Esophagus (tissue), 2 donors: ENCODE data around the gene DOCK11. TPM values are rescaled to one million over a fixed set of nuclear protein-coding genes. Genes with fewer than 3 reads are reported as not detected.
"Not testable (repeated sequence)": the region's sequence is repeated elsewhere in the genome, so short reads cannot be mapped to it uniquely, and the experiment has no call there.

Experiments used
- H3K27ac ChIP-seq, 2 donors: one replicate each; pipeline ENCODE4 v1.5.1; 2013; ENCODE audit warnings: low read depth in 2 of 2, mild to moderate bottlenecking in 2 of 2, inconsistent platforms in 1 of 2, low read length in 1 of 2, moderate library complexity in 1 of 2
- H3K27me3 ChIP-seq, 2 donors: one replicate each; pipeline ENCODE4 v1.6.1; 2013; ENCODE audit warnings: low read length in 2 of 2, control low read depth in 1 of 2, mild to moderate bottlenecking in 1 of 2; ENCODE audit not compliant: insufficient read depth in 2 of 2, control insufficient read depth in 1 of 2
- H3K36me3 ChIP-seq, 2 donors: one replicate each; pipeline ENCODE4 v1.6.1; 2013; ENCODE audit warnings: low read length in 1 of 2; ENCODE audit not compliant: control insufficient read depth in 2 of 2, insufficient read depth in 2 of 2
- H3K4me1 ChIP-seq, 2 donors: one replicate each; pipeline ENCODE4 v1.6.1; 2013; ENCODE audit warnings: low read length in 1 of 2; ENCODE audit not compliant: control insufficient read depth in 2 of 2, insufficient read depth in 2 of 2
- H3K4me3 ChIP-seq, 2 donors: one replicate each; pipeline ENCODE4 v1.5.1; 2013; ENCODE audit warnings: low read length in 2 of 2, mild to moderate bottlenecking in 2 of 2, low read depth in 1 of 2, moderate library complexity in 1 of 2
- H3K9me3 ChIP-seq, 2 donors: one replicate each; pipeline ENCODE4 v1.6.1; 2013; ENCODE audit warnings: mild to moderate bottlenecking in 2 of 2, low read depth in 1 of 2, low read length in 1 of 2, moderate library complexity in 1 of 2; ENCODE audit not compliant: control insufficient read depth in 2 of 2, insufficient read depth in 1 of 2
- WGBS, 2 donors: extraction: QIAGEN DNeasy Blood & Tissue Kit; methylation state at CpG; one replicate each; pipeline ENCODE4 v1.1.7; 2013; 5-methylcytosine and 5-hydroxymethylcytosine counted together
- polyA plus RNA-seq, 2 donors: library from polyadenylated mRNA; stranded (reverse); fragments of 200-250 nt; gene quantifications; one replicate each; pipeline ENCODE4 v1.2.3, GENCODE V29; 2013
- donor health status: healthy with polysubstance abuse.
- donor health status: Bipolar disorder and iron deficiency.

DOCK11 gene
- polyA plus RNA-seq, 2 donors, result 3.3 to 3.7 TPM

DNA sequence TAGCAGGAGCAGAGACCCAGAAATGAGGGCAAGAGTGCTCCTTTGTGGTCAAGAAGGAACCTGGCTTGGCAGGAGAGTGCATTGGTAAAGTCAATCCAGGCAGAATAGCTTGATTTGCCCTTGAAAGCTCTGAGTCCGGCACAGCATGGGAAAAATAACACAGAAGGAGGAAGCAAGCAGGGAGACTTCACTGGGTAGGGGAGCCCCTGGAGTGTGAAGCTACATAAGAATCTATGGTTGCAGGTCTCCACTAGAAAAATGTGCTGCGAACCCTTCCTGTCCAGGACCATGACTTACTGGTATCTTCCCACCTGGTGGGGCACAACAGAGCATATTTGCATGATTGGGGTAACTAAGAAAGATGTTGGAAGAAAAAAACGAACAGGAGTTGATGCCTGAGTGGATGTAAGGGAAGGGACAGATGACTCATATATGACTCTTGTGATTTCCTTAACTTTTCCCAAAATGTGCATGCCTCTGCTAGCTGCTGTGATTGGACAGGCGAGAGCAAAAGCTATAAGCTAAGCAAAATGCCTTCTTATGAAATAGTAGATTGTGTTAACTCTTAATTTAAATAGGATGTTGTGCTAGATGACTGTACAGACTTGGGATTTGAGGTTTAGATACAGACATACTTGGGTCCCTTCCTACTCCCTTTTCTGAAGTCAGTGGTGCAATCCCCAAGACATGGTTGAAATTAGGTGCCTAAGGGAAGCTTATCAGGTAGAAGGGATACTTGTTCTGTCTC, 235.1 kb downstream of the DOCK11 start:
- 56 to 57% methylated on average over 4 of the region's 4 CpGs for WGBS, 2 donors
- Histone ChIP-seq H3K27ac (peak overlapping the region in 1 of 2 donors; percentile 6), H3K4me3 (no peak overlapping the region)

GRCh38 chrX:118732551-118732950, 236.9 kb downstream of the DOCK11 start:
- 77 to 93% methylated on average over 3 of the region's 3 CpGs for WGBS, 2 donors
- not testable (repeated sequence) for H3K27ac ChIP-seq, H3K27me3 ChIP-seq, H3K36me3 ChIP-seq, H3K4me1 ChIP-seq, H3K9me3 ChIP-seq, H3K4me3 ChIP-seq

More for the DNA sequence above, 235.1 kb downstream of the DOCK11 start:
- Histone ChIP-seq H3K9me3 (no peaks in the 10 kb centered on the region), H3K36me3 (no peaks in the 10 kb centered on the region), H3K27me3 (no peaks in the 10 kb centered on the region), H3K4me1 (peaks cover 0 to 2% of the 10 kb centered on the region in 2 donors)

DNA sequence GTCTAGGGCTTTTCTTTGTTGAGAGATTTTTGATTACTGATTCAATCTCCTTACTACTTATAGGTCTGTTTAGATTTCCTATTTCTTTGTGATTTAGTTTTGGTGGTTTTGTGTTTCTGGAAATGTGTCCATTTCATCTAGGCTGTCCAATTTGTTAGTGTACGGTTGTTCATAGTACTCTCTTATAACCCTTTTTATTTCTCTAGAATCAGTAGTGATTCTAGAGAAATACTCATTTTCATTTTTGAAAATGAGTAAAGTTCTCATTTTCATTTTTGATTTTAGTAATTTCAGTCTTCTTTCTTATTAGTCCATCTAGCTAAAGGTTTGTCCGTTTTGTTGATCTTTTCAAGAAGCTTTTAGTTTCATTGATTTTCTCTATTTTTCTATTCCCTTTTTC, 239.3 kb downstream of the DOCK11 start:
- 79 to 89% methylated on average over 2 of the region's 2 CpGs for WGBS, 2 donors
- H3K36me3 ChIP-seq, result no peaks in the 10 kb centered on the region
- H3K27ac ChIP-seq, result no peak overlapping the region
- H3K27me3 ChIP-seq, result no peaks in the 10 kb centered on the region
- H3K4me1 ChIP-seq, result peaks cover 0 to 2% of the 10 kb centered on the region in 2 donors
- peaks cover 0 to 4% of the 10 kb centered on the region in 2 donors for H3K9me3 ChIP-seq
- H3K4me3 ChIP-seq, result no peak overlapping the region

Other genes with a start within 250 kb of the DOCK11 start
- 1 to 10 TPM; 4.0 to 6.9 TPM for gene WDR44, start 149.7 kb upstream of the DOCK11 start, polyA plus RNA-seq
- 10 to 100 TPM; 32.5 to 32.8 TPM for gene IL13RA1, start 231.8 kb downstream of the DOCK11 start, polyA plus RNA-seq